Brain pericyte (primary cell): ENCODE data around the gene PAFAH1B2.
"Not testable (repeated sequence)": the region's sequence is repeated elsewhere in the genome, so short reads cannot be mapped to it uniquely, and the experiment has no call there.

Source experiments
- DNase-seq: peaks from one replicate; pipeline ENCODE4 v3.0.0-alpha.2; 2012; ENCODE audit warnings: low read depth, low spot score

The PAFAH1B2 gene

GRCh38 chr11:117201658-117202305 lies 57.7 kb downstream of the PAFAH1B2 start:
- no peak for DNase-seq

GRCh38 chr11:117202386-117203068 lies 58.4 kb downstream of the PAFAH1B2 start:
- no peak for DNase-seq

GRCh38 chr11:117203069-117203407 lies 59.0 kb downstream of the PAFAH1B2 start:
- no peak for DNase-seq

- DNase-seq = no peak
These were observed 60.4 kb downstream of the PAFAH1B2 start for GRCh38 chr11:117204283-117205080.

GRCh38 chr11:117205211-117205818 lies 61.2 kb downstream of the PAFAH1B2 start:
- no peak for DNase-seq

GRCh38 chr11:117206111-117206510 lies 62.0 kb downstream of the PAFAH1B2 start:
- not testable (repeated sequence) for DNase-seq

GRCh38 chr11:117206859-117207258 lies 62.8 kb downstream of the PAFAH1B2 start:
- not testable (repeated sequence) for DNase-seq

GRCh38 chr11:117207481-117207880 lies 63.4 kb downstream of the PAFAH1B2 start:
- DNase-seq = not testable (repeated sequence)

GRCh38 chr11:117208710-117209109 lies 64.6 kb downstream of the PAFAH1B2 start:
- not testable (repeated sequence) for DNase-seq

GRCh38 chr11:117209351-117210125 lies 65.5 kb downstream of the PAFAH1B2 start:
- DNase-seq = not testable (repeated sequence)

GRCh38 chr11:117210620-117211019 lies 66.5 kb downstream of the PAFAH1B2 start:
- no peak for DNase-seq

GRCh38 chr11:117212697-117213355 lies 68.7 kb downstream of the PAFAH1B2 start:
- no peak for DNase-seq

- DNase-seq = no peak
These were observed 70.5 kb downstream of the PAFAH1B2 start for GRCh38 chr11:117214404-117215110.

GRCh38 chr11:117217141-117218084 lies 73.3 kb downstream of the PAFAH1B2 start:
- DNase-seq = no peak

- DNase-seq = no peak
These were observed 74.2 kb downstream of the PAFAH1B2 start for GRCh38 chr11:117218133-117218915.

- DNase-seq = no peak
These were observed 74.9 kb downstream of the PAFAH1B2 start for GRCh38 chr11:117219001-117219400.

- DNase-seq = no peak
These were observed 75.4 kb downstream of the PAFAH1B2 start for GRCh38 chr11:117219455-117219854.

- no peak for DNase-seq
These were observed 75.9 kb downstream of the PAFAH1B2 start for GRCh38 chr11:117219995-117220394.
